Activated CD8-positive, alpha-beta memory T cell treated with anti-CD3 and anti-CD28 coated beads, Interleukin-2, amount 10 ng/mL, durations not matched to agents 7 days and 5 days (primary cell): Measurements from ENCODE around the gene POSTN. TPM values are rescaled to one million over a fixed set of nuclear protein-coding genes. Genes with fewer than 3 reads are reported as not detected.
"Not testable (repeated sequence)": the region's sequence is repeated elsewhere in the genome, so short reads cannot be mapped to it uniquely, and the experiment has no call there.

Experiments used
- ATAC-seq: fragments of 150-1000 bp; cut with Tn5 transposase; one replicate; pipeline ENCODE4 v1.10.0; 2021; ENCODE audit warnings: moderate library complexity
- CTCF ChIA-PET: fragments of 350-600 bp; sonication (Branson Sonifier 250); formaldehyde crosslinking; loops from one replicate; lab custom pipeline; 2021; ENCODE audit warnings: antibody characterized with exemption; lab: Charles Lee
- DNase-seq: peaks from one replicate; pipeline ENCODE4 v3.0.0-alpha.2; 2020
- H3K27ac Mint-ChIP-seq: one replicate; pipeline ENCODE4 v1.8.0; 2021; ENCODE audit warnings: mild to moderate bottlenecking, mixed read lengths
- H3K27me3 Mint-ChIP-seq: one replicate; pipeline ENCODE4 v1.8.0; 2021; ENCODE audit warnings: mixed read lengths
- H3K36me3 Mint-ChIP-seq: one replicate; pipeline ENCODE4 v1.8.0; 2021; ENCODE audit warnings: mild to moderate bottlenecking, mixed read lengths
- H3K4me1 Mint-ChIP-seq: one replicate; pipeline ENCODE4 v1.8.0; 2021; ENCODE audit warnings: mixed read lengths
- H3K4me3 Mint-ChIP-seq: one replicate; pipeline ENCODE4 v1.8.0; 2021; ENCODE audit warnings: mild to moderate bottlenecking, moderate library complexity, mixed read lengths
- H3K9me3 Mint-ChIP-seq: one replicate; pipeline ENCODE4 v1.8.0; 2022; ENCODE audit warnings: low read depth, mixed read lengths
- total RNA-seq, 2 experiments: library from RNA; stranded (reverse); gene quantifications; one replicate each; pipeline ENCODE4 v1.2.3, GENCODE V29; 2021

The POSTN gene
- total RNA-seq, 2 experiments from 2014 or later, result not detected

DNA sequence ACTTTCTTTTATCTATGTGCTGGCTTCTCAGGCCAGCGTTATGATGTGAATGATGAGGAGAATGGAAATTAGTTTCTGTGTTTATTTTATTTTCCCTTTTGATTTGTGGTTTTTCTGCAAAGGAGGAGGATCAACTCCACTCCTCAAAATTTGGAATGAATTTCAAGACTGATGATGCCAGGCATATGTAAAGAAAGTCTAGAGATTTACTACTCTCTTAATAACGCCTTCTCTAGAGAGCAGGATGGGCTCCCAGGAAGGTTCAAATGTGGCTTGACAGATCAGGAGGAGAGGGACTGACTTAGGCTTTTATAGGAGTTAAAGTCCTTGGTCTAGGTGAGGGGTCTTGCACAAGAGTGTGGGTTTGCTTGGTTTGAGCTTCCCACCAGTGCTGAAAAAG is 15.1 kb upstream of the POSTN start:
- Mint-ChIP-seq H3K27me3 (no peaks in the 10 kb centered on the region), H3K4me3 (no peak overlapping the region), H3K36me3 (no peaks in the 10 kb centered on the region), H3K9me3 (no peaks in the 10 kb centered on the region), H3K27ac (no peak overlapping the region), H3K4me1 (no peaks in the 10 kb centered on the region)
- no peak for ATAC-seq
- no peak for DNase-seq
- CTCF ChIA-PET, result no interaction called here

DNA sequence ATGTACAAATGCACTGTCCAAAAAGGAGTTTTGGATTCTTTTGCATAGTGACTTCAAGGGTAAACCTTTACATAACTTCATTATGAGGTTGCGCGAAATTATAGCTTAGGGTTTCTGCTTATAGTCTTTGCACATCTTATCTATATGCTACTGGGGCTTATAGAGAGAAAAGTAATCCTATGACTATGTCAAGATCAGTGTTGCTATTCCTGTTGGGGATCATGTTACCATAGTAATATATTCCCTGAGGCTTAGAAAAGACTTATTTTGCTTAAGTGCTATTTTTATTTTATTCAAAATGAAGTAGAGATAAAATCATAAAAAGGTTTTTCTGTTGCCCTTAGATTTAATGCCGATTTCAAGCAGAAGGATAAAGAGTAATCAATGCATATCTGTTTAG is 14.7 kb upstream of the POSTN start:
- H3K4me1 Mint-ChIP-seq, result no peaks in the 10 kb centered on the region
- H3K4me3 Mint-ChIP-seq, result no peak overlapping the region
- H3K27ac Mint-ChIP-seq, result no peak overlapping the region
- CTCF ChIA-PET, result no interaction called here
- ATAC-seq, result no peak
- DNase-seq, result no peak
- H3K27me3 Mint-ChIP-seq, result no peaks in the 10 kb centered on the region
- H3K9me3 Mint-ChIP-seq, result no peaks in the 10 kb centered on the region
- no peaks in the 10 kb centered on the region for H3K36me3 Mint-ChIP-seq

DNA sequence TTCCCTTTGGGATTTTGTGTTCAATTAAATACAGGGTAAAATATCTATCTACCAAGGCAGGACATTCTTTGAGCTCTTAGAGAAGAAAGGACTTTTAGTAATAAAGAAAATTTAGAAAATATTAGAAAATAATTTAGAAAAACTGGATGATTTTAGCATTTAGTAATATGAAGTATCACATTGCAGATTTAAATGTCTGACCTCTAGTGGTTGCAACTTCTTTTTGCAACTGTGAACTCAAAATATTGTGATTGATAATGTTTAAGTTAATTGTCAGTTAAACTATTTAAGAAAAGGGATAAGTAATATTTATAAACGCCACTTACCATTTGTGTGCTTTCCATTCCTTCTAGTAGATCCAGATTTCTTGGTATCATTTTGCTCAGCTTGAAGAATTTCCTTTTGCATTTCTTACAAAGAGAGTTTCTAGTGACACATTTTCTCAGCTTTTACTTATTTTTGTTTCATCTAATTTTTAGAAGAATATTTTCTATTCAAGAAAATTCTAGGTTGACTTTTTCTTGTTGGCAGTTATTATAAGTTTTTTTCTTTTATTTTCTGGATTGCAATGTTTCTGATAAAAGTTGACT is 10.3 kb upstream of the POSTN start:
- no peak for DNase-seq
- no peaks in the 10 kb centered on the region for H3K27me3 Mint-ChIP-seq
- ATAC-seq, result no peak
- no peaks in the 10 kb centered on the region for H3K4me1 Mint-ChIP-seq
- CTCF ChIA-PET, result no interaction called here
- no peak overlapping the region for H3K4me3 Mint-ChIP-seq
- no peaks in the 10 kb centered on the region for H3K36me3 Mint-ChIP-seq
- H3K9me3 Mint-ChIP-seq, result no peaks in the 10 kb centered on the region
- H3K27ac Mint-ChIP-seq, result no peak overlapping the region

DNA sequence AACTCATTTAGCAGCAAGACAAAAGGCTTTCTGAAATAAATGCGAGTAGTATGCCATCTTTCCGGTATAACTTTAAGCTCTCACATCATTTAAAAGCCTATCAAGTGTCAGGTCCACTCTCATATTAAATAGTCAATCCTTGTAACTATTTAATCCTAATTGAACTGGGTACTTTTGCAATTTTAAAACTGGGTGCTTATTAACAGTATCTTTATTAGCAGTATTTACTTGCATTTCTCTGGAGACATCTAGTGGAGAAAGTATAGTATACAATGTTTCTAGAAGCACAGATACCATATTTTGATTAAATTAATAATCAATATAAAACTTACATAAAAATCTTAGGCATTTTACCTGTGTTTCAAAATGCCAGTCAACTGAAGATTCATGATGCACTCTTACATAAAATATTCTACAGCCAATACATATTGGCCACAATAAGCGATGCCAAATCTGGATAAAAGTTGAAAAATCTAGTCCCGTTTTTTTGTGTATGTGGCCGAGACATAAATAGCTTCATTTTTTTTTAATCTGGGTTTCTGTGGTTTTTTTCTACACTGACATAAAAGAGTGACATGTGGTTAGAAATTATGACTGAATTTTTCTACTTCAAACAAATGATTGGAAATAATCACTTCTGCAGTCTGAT is 4.3 kb upstream of the POSTN start:
- ATAC-seq (no peak), DNase-seq (no peak)
- CTCF ChIA-PET, result no interaction called here
- Mint-ChIP-seq H3K4me1 (no peaks in the 10 kb centered on the region), H3K27ac (no peak overlapping the region), H3K27me3 (no peaks in the 10 kb centered on the region), H3K36me3 (no peaks in the 10 kb centered on the region), H3K9me3 (no peaks in the 10 kb centered on the region), H3K4me3 (no peak overlapping the region)

DNA sequence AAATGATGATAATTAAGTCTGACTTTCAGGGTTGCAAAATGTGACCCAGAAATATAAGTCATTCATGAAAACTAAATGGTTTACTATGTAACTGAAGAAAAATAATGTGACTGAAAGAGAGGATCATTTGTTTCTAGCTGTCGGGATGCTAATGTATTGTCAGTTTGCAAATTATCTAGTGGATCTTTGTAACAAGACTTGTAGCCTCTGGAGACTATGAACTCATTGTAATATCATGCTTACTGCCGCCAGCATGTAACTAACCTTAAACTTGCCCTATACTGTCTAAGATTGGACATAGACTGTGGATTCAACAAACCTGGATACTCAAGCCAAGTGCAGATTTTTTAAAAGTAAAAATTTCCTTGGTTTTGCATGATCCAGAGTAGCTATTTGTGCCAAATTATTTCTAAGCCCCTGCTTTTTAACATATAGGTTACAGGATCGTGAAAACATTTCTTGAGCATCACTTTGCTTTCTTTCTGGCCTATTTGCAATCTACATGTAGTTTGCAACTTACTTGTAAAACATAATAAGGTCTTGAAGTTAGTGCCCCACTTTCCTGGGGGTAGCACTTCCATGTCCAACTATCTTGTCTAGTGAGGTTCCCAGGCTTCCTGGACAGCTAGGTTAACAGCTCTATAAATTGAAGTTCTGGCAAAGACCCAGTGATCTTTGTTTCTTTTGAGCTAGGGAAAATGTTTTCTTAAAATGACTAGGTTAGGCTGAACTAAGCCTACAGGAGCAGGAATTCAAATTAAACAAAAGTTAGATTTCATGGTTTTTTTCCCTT is 3.3 kb upstream of the POSTN start:
- Mint-ChIP-seq H3K4me3 (no peak overlapping the region), H3K27me3 (no peaks in the 10 kb centered on the region), H3K4me1 (no peaks in the 10 kb centered on the region), H3K36me3 (no peaks in the 10 kb centered on the region), H3K27ac (no peak overlapping the region), H3K9me3 (no peaks in the 10 kb centered on the region)
- DNase-seq, result no peak
- CTCF ChIA-PET, result no interaction called here
- ATAC-seq, result no peak

DNA sequence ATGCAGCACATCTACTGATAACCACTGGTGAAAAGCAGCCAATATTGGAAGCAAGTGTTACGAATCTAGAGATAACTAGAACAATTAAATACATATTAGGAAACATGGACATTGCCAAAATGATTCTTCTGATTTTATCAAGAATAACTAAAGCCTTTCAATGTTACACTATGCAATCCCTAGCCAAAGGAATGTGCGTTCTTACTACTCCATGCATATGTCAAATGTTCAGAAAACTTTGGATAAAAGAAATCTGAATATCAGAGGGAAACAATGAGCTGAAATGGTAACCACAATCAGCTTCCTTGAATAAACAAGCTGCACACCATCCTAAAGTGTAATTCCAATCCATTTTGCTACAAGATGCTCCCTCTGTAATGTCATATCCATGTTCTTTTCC is 951 bp upstream of the POSTN start:
- no peak overlapping the region for H3K4me3 Mint-ChIP-seq
- ATAC-seq (no peak), DNase-seq (no peak)
- H3K27me3 Mint-ChIP-seq, result no peaks in the 10 kb centered on the region
- H3K4me1 Mint-ChIP-seq, result no peaks in the 10 kb centered on the region
- no peaks in the 10 kb centered on the region for H3K9me3 Mint-ChIP-seq
- no peaks in the 10 kb centered on the region for H3K36me3 Mint-ChIP-seq
- CTCF ChIA-PET, result no interaction called here
- no peak overlapping the region for H3K27ac Mint-ChIP-seq

DNA sequence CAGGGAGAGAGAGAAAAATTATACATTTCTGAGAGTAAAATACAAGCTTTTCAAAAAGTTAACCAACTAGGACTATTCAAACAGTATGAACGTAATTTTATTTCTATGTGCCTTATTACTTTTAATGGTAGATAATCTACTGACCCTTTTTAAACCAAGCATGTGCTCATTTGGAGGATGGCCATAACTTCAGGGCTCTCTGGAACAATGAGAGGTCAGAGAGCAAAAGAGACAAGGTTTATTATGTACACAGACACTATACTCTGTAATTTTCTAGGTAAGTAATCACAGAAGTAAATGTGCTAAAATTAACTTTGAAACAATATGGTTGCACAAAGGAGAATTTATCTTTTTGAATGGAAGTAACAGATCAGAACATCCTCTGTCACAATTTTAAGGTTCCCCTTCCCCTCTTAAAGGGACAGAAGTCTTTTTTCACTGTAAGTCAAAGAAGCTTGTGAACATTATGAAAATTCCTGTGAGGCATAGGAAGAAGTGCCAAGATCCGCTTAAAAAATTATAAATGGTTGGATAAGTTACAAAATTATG is 1.0 kb downstream of the POSTN start:
- ATAC-seq, result no peak
- CTCF ChIA-PET, result no interaction called here
- Mint-ChIP-seq H3K27me3 (no peaks in the 10 kb centered on the region), H3K4me1 (no peaks in the 10 kb centered on the region), H3K9me3 (no peaks in the 10 kb centered on the region), H3K4me3 (no peak overlapping the region), H3K27ac (no peak overlapping the region), H3K36me3 (no peaks in the 10 kb centered on the region)
- no peak for DNase-seq

DNA sequence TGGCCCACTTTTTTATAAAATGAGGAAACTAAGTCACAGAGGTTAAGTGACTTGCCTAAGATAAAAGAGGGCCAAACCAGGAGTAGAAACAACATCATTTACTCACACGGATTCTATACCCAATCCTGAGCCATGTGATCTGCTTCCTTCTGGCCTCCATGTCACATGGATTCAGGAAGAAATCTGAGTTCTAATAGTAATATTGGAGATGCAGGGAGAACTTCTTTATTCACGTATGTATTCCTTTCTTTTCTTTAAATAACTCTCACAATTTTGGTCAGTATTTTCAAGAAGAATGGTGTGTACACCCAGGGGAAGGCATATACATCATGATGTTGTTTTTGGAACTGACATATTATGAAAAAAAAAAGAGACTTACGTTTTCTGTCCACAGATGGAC is 1.8 kb downstream of the POSTN start:
- CTCF ChIA-PET, result no interaction called here
- Mint-ChIP-seq H3K27ac (no peak overlapping the region), H3K4me3 (no peak overlapping the region), H3K36me3 (no peaks in the 10 kb centered on the region), H3K4me1 (no peaks in the 10 kb centered on the region), H3K27me3 (no peaks in the 10 kb centered on the region), H3K9me3 (no peaks in the 10 kb centered on the region)
- no peak for ATAC-seq
- no peak for DNase-seq

DNA sequence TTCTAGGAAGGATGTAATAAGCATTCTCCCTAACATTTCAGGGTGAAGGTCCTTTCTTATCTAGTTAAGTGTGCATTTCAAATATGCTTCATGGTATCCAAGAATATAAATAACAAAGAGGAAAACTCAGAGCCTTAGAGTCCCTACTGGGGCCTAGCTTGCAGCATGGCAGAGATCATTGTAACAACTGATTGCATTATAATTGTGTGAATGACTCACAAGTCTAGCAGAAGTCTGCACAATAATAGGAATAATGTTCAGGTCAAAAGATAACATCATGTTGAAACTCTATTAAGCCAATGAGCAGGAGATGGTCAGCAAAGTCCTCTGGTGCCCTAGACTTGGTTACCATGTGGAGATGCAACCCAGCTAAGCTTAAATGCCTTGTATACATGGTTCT is 3.4 kb downstream of the POSTN start:
- H3K4me1 Mint-ChIP-seq, result no peaks in the 10 kb centered on the region
- CTCF ChIA-PET, result no interaction called here
- H3K9me3 Mint-ChIP-seq, result no peaks in the 10 kb centered on the region
- H3K36me3 Mint-ChIP-seq, result no peaks in the 10 kb centered on the region
- no peak overlapping the region for H3K4me3 Mint-ChIP-seq
- no peaks in the 10 kb centered on the region for H3K27me3 Mint-ChIP-seq
- ATAC-seq (no peak), DNase-seq (no peak)
- no peak overlapping the region for H3K27ac Mint-ChIP-seq

DNA sequence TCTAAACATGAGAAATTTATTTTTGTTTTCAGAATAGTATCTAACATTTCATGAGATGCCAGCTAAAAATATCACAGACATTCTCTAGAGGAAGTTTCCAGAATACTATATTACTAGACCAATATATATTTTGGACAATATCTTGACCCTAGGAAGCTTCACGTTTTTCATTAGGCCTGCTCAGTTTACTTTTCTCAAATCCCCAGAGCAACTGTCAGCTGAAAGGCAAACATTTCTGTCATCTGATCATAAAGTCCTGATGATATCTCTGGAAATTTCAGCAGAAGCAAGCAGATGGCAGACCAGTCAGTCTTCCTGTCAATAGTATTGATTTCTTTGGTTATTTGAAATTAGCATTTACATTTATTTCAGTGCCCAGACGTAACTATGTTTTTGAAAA is 4.0 kb downstream of the POSTN start:
- Mint-ChIP-seq H3K36me3 (no peaks in the 10 kb centered on the region), H3K27ac (no peak overlapping the region), H3K27me3 (no peaks in the 10 kb centered on the region), H3K9me3 (no peaks in the 10 kb centered on the region), H3K4me1 (no peaks in the 10 kb centered on the region), H3K4me3 (no peak overlapping the region)
- CTCF ChIA-PET, result no interaction called here
- DNase-seq, result no peak
- no peak for ATAC-seq

DNA sequence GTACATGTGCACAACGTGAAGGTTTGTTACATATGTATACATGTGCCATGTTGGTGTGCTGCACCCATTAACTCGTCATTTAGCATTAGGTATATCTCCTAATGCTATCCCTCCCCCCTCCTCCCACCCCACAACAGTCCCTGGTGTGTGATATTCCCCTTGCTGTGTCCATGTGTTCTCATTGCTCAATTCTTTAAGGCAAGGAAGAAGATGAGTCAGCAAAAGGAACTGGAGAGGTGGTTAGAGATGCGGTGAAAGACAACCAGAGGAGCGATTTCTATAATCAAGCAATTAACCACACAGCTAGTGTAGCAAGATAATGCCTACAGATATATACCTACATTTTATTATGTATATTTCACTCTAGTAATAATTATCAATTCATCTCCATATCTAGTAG is 9.2 kb downstream of the POSTN start:
- ATAC-seq, H3K9me3 Mint-ChIP-seq, H3K36me3 Mint-ChIP-seq, H3K27ac Mint-ChIP-seq, H3K27me3 Mint-ChIP-seq, H3K4me1 Mint-ChIP-seq, DNase-seq, H3K4me3 Mint-ChIP-seq, CTCF ChIA-PET: not testable (repeated sequence)

DNA sequence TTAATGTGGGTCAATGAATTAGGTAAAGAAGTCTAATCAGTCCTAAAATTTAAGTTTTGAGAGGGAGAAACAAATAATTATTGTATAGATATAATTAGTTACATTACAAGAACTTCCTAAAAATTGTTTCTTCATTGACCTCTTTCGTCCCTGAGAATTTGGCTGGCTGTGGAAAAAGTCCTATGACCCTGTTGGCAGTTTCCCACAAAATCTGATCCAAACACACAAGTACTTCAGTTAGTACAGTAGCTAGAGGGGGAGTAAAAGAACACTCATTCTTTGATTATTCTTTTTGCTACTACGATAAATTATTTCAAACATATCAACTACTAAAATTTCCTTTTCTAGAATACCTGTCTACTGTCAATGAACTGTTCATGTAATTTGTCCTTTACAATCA is 11.3 kb downstream of the POSTN start:
- H3K27me3 Mint-ChIP-seq, result no peaks in the 10 kb centered on the region
- H3K36me3 Mint-ChIP-seq, result no peaks in the 10 kb centered on the region
- no peaks in the 10 kb centered on the region for H3K4me1 Mint-ChIP-seq
- ATAC-seq (no peak), DNase-seq (no peak)
- no peak overlapping the region for H3K4me3 Mint-ChIP-seq
- CTCF ChIA-PET, result no interaction called here
- H3K27ac Mint-ChIP-seq, result no peak overlapping the region
- H3K9me3 Mint-ChIP-seq, result no peaks in the 10 kb centered on the region

DNA sequence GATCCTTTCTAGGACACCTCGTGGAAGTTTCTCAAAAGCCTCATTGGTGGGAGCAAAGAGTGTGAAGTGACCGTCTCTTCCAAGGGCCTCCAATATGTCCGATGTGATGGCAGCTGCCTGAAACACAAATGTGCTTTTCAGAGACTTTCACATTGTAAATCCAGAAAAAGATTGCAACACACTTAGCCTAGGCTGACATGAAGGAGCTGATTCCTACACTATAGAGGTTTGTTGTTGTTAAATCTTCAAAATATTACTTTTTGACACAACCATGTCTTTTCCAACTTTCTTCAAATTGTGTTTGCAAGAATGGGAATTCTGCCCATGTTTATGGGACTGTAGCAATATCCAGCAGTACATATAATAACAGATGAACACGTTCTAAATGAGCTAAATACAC is 12.4 kb downstream of the POSTN start:
- Mint-ChIP-seq H3K36me3 (no peaks in the 10 kb centered on the region), H3K27me3 (no peaks in the 10 kb centered on the region), H3K27ac (no peak overlapping the region), H3K9me3 (no peaks in the 10 kb centered on the region), H3K4me1 (no peaks in the 10 kb centered on the region), H3K4me3 (no peak overlapping the region)
- CTCF ChIA-PET, result no interaction called here
- ATAC-seq, result no peak
- DNase-seq, result no peak

DNA sequence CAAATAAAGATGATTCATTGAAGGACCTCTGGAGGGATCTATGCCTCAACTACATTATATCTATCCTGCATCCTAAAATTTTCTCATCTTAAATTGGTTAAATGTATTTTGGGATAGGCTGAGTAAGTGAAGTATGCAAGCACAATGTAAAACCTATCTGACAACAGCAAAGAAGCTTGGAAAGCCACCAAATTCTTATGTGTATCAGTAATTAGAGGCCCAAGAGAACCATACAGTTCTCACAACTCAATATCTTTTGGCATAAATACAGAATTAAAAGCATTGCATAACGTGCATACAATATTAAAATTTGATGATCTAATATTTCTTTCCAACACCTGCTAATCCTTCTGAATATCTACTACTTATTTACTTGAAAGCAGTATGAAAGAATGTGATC is 13.0 kb downstream of the POSTN start:
- no peak for ATAC-seq
- no peak for DNase-seq
- no peaks in the 10 kb centered on the region for H3K36me3 Mint-ChIP-seq
- H3K4me1 Mint-ChIP-seq, result no peaks in the 10 kb centered on the region
- H3K27ac Mint-ChIP-seq, result no peak overlapping the region
- no peak overlapping the region for H3K4me3 Mint-ChIP-seq
- CTCF ChIA-PET, result no interaction called here
- no peaks in the 10 kb centered on the region for H3K27me3 Mint-ChIP-seq
- H3K9me3 Mint-ChIP-seq, result no peaks in the 10 kb centered on the region
